Fibroblast of villous mesenchyme (primary cell): ENCODE measurements around the gene RGS6. TPM values are rescaled to one million over a fixed set of nuclear protein-coding genes. Genes with fewer than 3 reads are reported as not detected.
A peak's percentile ranks its signal among the peaks of the same experiment; 100 is the strongest.

Source experiments
- DNase-seq: peaks from one replicate; pipeline ENCODE4 v3.0.0-alpha.2; 2010; ENCODE audit warnings: low read depth
- H3K4me3 ChIP-seq: 2 replicates; pipeline ENCODE4 v1.5.1; 2011; ENCODE audit warnings: low read depth, mild to moderate bottlenecking, low read length
- total RNA-seq: library from RNA; depleted of rRNA; stranded (reverse); fragments of >200 nt; gene quantifications from 2 replicates; pipeline ENCODE4 v1.2.3, GENCODE V29; 2012
- TF ChIP-seq, protein P1 (sequence below): IDR thresholded peaks from 2 replicates; pipeline ENCODE4 v1.5.1; 2012; ENCODE audit warnings: low read depth, mild to moderate bottlenecking, low read length; ENCODE audit not compliant: insufficient read depth

The RGS6 gene
- total RNA-seq, 1 donor, result not detected

- no peak overlapping the region for H3K4me3 ChIP-seq
- DNase-seq, result peak; percentile 81
- TF ChIP-seq, protein P1, sequence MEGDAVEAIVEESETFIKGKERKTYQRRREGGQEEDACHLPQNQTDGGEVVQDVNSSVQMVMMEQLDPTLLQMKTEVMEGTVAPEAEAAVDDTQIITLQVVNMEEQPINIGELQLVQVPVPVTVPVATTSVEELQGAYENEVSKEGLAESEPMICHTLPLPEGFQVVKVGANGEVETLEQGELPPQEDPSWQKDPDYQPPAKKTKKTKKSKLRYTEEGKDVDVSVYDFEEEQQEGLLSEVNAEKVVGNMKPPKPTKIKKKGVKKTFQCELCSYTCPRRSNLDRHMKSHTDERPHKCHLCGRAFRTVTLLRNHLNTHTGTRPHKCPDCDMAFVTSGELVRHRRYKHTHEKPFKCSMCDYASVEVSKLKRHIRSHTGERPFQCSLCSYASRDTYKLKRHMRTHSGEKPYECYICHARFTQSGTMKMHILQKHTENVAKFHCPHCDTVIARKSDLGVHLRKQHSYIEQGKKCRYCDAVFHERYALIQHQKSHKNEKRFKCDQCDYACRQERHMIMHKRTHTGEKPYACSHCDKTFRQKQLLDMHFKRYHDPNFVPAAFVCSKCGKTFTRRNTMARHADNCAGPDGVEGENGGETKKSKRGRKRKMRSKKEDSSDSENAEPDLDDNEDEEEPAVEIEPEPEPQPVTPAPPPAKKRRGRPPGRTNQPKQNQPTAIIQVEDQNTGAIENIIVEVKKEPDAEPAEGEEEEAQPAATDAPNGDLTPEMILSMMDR, result peak; percentile 91
These were observed 584.9 kb downstream of the RGS6 start for GRCh38 chr14:72516936-72517700.

GRCh38 chr14:72517736-72518135 is 585.5 kb downstream of the RGS6 start:
- no peak for DNase-seq
- TF ChIP-seq, protein P1, result no peak
- H3K4me3 ChIP-seq, result no peak overlapping the region

DNA sequence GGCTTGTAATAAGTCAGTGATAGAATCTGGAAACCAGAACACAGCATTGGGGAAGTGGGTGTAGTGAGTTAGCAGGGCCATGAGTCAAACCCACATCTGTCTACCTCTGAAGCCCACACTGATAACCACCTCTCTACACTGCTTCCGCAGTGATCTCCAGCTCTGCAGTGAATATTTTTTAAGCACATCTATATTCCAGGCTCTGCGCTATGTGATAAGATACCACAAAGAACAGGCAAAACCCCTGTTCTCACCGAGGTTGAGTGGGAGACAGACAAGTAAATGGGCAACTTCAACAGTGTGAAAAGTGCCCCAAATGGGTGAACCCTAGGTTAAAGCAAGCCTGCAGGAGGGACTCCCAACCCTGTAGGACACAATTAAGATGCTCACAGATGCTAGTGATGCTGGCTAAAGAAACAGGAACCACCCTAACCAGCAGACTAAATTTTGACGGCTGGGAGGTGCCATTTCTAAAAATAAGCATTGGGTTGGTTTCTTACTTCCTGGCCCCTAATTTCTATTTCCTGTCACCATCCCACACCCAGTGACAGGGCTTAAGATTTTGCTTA is 586.7 kb downstream of the RGS6 start:
- TF ChIP-seq, protein P1, result no peak
- no peak for DNase-seq

GRCh38 chr14:72519543-72519942 is 587.3 kb downstream of the RGS6 start:
- H3K4me3 ChIP-seq, result no peak overlapping the region
- no peak for DNase-seq
- TF ChIP-seq, protein P1, result no peak

More for the DNA sequence above, 586.7 kb downstream of the RGS6 start:
- no peak overlapping the region for H3K4me3 ChIP-seq

DNA sequence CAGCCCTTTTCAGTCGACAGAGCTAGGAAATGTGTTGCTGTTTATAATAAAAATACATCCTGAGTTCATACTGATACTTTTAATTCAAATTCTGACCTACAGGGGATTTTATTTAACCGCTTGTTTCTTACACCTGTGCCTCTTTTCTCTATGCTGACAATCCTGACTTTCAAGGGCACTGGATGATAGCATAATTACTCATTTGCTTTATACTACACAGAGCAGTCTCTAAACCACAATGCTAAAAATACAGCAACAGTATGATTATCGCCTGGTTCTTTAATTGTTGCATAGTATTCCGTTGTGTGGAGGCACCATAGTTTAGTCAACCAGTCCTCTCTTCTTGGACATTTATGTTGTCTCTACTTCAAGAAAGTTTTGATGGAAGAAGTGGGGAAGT is 588.8 kb downstream of the RGS6 start:
- H3K4me3 ChIP-seq, result no peak overlapping the region
- TF ChIP-seq, protein P1, result no peak
- no peak for DNase-seq

GRCh38 chr14:72521968-72522741 is 589.9 kb downstream of the RGS6 start:
- DNase-seq, result peak; percentile 16
- no peak overlapping the region for H3K4me3 ChIP-seq
- TF ChIP-seq, protein P1, result no peak
